H9 (cell line): ENCODE data around the gene RGL4. TPM values are rescaled to one million over a fixed set of nuclear protein-coding genes. Genes with fewer than 3 reads are reported as not detected.

Experiments
- DNase-seq: peaks from one replicate; pipeline ENCODE4 v3.0.0-alpha.2; 2017
- H2AFZ ChIP-seq: one replicate; pipeline ENCODE4 v1.6.1; 2013; ENCODE audit warnings: mild to moderate bottlenecking, low read length, control low read depth, moderate library complexity
- H2AK5ac ChIP-seq: 2 replicates; pipeline ENCODE4 v1.6.1; 2013; ENCODE audit warnings: low read length, control low read depth, mixed read lengths; ENCODE audit not compliant: insufficient read length
- H2BK120ac ChIP-seq: one replicate; pipeline ENCODE4 v1.6.1; 2013; ENCODE audit warnings: low read depth, mild to moderate bottlenecking, low read length, control low read depth, inconsistent platforms; ENCODE audit not compliant: poor library complexity, severe bottlenecking
- H2BK12ac ChIP-seq: 2 replicates; pipeline ENCODE4 v1.6.1; 2013; ENCODE audit warnings: low read length, control low read depth, mixed read lengths, low read depth; ENCODE audit not compliant: insufficient read length
- H2BK15ac ChIP-seq: 2 replicates; pipeline ENCODE4 v1.6.1; 2013; ENCODE audit warnings: low read depth, low read length, control low read depth
- H2BK20ac ChIP-seq: one replicate; pipeline ENCODE4 v1.6.1; 2013; ENCODE audit warnings: low read depth, mild to moderate bottlenecking, low read length, control low read depth, inconsistent platforms; ENCODE audit not compliant: poor library complexity, severe bottlenecking
- H2BK5ac ChIP-seq: 2 replicates; pipeline ENCODE4 v1.6.1; 2013; ENCODE audit warnings: low read length, control low read depth, mixed read lengths; ENCODE audit not compliant: insufficient read length
- H3K14ac ChIP-seq: 2 replicates; pipeline ENCODE4 v1.6.1; 2013; ENCODE audit warnings: low read length, control low read depth; ENCODE audit not compliant: insufficient read depth
- H3K18ac ChIP-seq: 2 replicates; pipeline ENCODE4 v1.6.1; 2013; ENCODE audit warnings: low read depth, mild to moderate bottlenecking, mixed read lengths, low read length, control low read depth; ENCODE audit not compliant: insufficient read length
- H3K23ac ChIP-seq: 2 replicates; pipeline ENCODE4 v1.6.1; 2013; ENCODE audit warnings: low read length, control low read depth, mixed read lengths, low read depth; ENCODE audit not compliant: insufficient read length
- H3K23me2 ChIP-seq: 2 replicates; pipeline ENCODE4 v1.6.1; 2013; ENCODE audit warnings: low read depth, mild to moderate bottlenecking, mixed read lengths, low read length, control low read depth; ENCODE audit not compliant: insufficient read length, poor library complexity, severe bottlenecking
- H3K27ac ChIP-seq: 2 replicates; pipeline ENCODE4 v1.5.1; 2013; ENCODE audit warnings: low read length, control low read depth, mixed read lengths, low read depth; ENCODE audit not compliant: insufficient read length
- H3K27me3 ChIP-seq: 2 replicates; pipeline ENCODE4 v1.6.1; 2013; ENCODE audit warnings: low read length, control low read depth, inconsistent platforms; ENCODE audit not compliant: insufficient read depth
- H3K4ac ChIP-seq: 2 replicates; pipeline ENCODE4 v1.6.1; 2013; ENCODE audit warnings: low read depth, mild to moderate bottlenecking, control low read depth, inconsistent platforms, low read length, moderate library complexity
- H3K4me1 ChIP-seq: 2 replicates; pipeline ENCODE4 v1.6.1; 2013; ENCODE audit warnings: low read length, control low read depth, inconsistent platforms; ENCODE audit not compliant: insufficient read depth
- H3K4me2 ChIP-seq: 2 replicates; pipeline ENCODE4 v1.6.1; 2013; ENCODE audit warnings: low read length, control low read depth, mixed read lengths; ENCODE audit not compliant: insufficient read length, insufficient read depth
- H3K56ac ChIP-seq: 2 replicates; pipeline ENCODE4 v1.6.1; 2013; ENCODE audit warnings: low read depth, mild to moderate bottlenecking, mixed read lengths, low read length, control low read depth; ENCODE audit not compliant: insufficient read length
- H3K79me1 ChIP-seq: 2 replicates; pipeline ENCODE4 v1.6.1; 2013; ENCODE audit warnings: low read depth, mild to moderate bottlenecking, moderate library complexity, low read length, control low read depth, inconsistent platforms; ENCODE audit not compliant: insufficient read depth, poor library complexity, severe bottlenecking
- H3K79me2 ChIP-seq: 2 replicates; pipeline ENCODE4 v1.6.1; 2013; ENCODE audit warnings: low read length, control low read depth, inconsistent platforms; ENCODE audit not compliant: insufficient read depth
- H3K9ac ChIP-seq: 2 replicates; pipeline ENCODE4 v1.6.1; 2013; ENCODE audit warnings: low read length, control low read depth, mixed read lengths; ENCODE audit not compliant: insufficient read length; ENCODE audit errors: extremely low read depth
- H3K9me3 ChIP-seq: one replicate; pipeline ENCODE4 v1.6.1; 2013; ENCODE audit warnings: low read depth, low read length, inconsistent platforms; ENCODE audit not compliant: control insufficient read depth
- H3T11ph ChIP-seq: one replicate; pipeline ENCODE4 v1.6.1; 2013; ENCODE audit warnings: mild to moderate bottlenecking, low read length, control low read depth, inconsistent platforms
- H4K20me1 ChIP-seq: one replicate; pipeline ENCODE4 v1.6.1; 2013; ENCODE audit not compliant: control insufficient read depth, insufficient read length, insufficient read depth
- H4K5ac ChIP-seq: 2 replicates; pipeline ENCODE4 v1.6.1; 2013; ENCODE audit warnings: low read depth, mild to moderate bottlenecking, mixed read lengths, low read length, control low read depth; ENCODE audit not compliant: insufficient read length
- H4K8ac ChIP-seq: replicated peaks from 2 replicates; pipeline ENCODE4 v1.6.1; 2013; ENCODE audit warnings: low read length, control low read depth, mixed read lengths, low read depth; ENCODE audit not compliant: insufficient read length
- H4K91ac ChIP-seq: 2 replicates; pipeline ENCODE4 v1.6.1; 2013; ENCODE audit warnings: low read depth, mild to moderate bottlenecking, moderate library complexity, mixed read lengths, low read length, control low read depth; ENCODE audit not compliant: insufficient read length
- H3K27ac Mint-ChIP-seq, 3 experiments: 2 replicates in 2 of 3; 3 replicates in 1 of 3; pipeline ENCODE4 v1.8.0; 2020 to 2021; ENCODE audit warnings: mixed read lengths in 3 of 3, mild to moderate bottlenecking in 1 of 3, moderate library complexity in 1 of 3
- H3K27me3 Mint-ChIP-seq: 2 replicates; pipeline ENCODE4 v1.8.0; 2021; ENCODE audit warnings: low read depth, mild to moderate bottlenecking, moderate library complexity, mixed read lengths
- H3K36me3 Mint-ChIP-seq, 3 experiments: 2 replicates in 2 of 3; 3 replicates in 1 of 3; pipeline ENCODE4 v1.8.0; 2020 to 2021; ENCODE audit warnings: low read depth in 3 of 3, mixed read lengths in 3 of 3; ENCODE audit not compliant: insufficient read depth in 1 of 3
- H3K4me1 Mint-ChIP-seq, 2 experiments: 2 replicates each; pipeline ENCODE4 v1.8.0; 2020; ENCODE audit warnings: mixed read lengths in 2 of 2
- H3K4me3 Mint-ChIP-seq, 2 experiments: 2 replicates in 1 of 2; 3 replicates in 1 of 2; pipeline ENCODE4 v1.8.0; 2020 to 2021; ENCODE audit warnings: mild to moderate bottlenecking in 2 of 2, mixed read lengths in 2 of 2, moderate library complexity in 1 of 2
- H3K9me3 Mint-ChIP-seq, 2 experiments: 2 replicates in 1 of 2; 3 replicates in 1 of 2; pipeline ENCODE4 v1.8.0; 2020; ENCODE audit warnings: mild to moderate bottlenecking in 2 of 2, mixed read lengths in 2 of 2, moderate library complexity in 1 of 2
- WGBS: extraction: QIAGEN DNeasy Blood & Tissue Kit; methylation state at CpG from one replicate; pipeline ENCODE4 v1.1.7; 2013; ENCODE audit warnings: missing lambda C conversion rate, low lambda C conversion rate, mixed read lengths; ENCODE audit not compliant: insufficient read length; ENCODE audit errors: extremely low coverage; 5-methylcytosine and 5-hydroxymethylcytosine counted together
- total RNA-seq: library from RNA; stranded (reverse); gene quantifications from 2 replicates; pipeline ENCODE4 v1.2.1, GENCODE V29; 2021
- TF ChIP-seq, protein P1 (sequence below): fragments of 200-600 bp; sonication (generic); conservative IDR thresholded peaks from 3 replicates; pipeline ENCODE4 v1.8.0; 2021; ENCODE audit warnings: antibody characterized with exemption, mild to moderate bottlenecking

RGL4 gene
- total RNA-seq, 1 experiment from 2014 or later, result not detected

- no peak overlapping the region for H3K27ac Mint-ChIP-seq
- H4K20me1 ChIP-seq, result no peaks in the 10 kb centered on the region
- no peak overlapping the region for H3K56ac ChIP-seq
- no peak overlapping the region for H2BK120ac ChIP-seq
- no peak overlapping the region for H3K4ac ChIP-seq
- no peak overlapping the region for H3K27ac ChIP-seq
- no peak overlapping the region for H4K5ac ChIP-seq
- TF ChIP-seq, protein P1, sequence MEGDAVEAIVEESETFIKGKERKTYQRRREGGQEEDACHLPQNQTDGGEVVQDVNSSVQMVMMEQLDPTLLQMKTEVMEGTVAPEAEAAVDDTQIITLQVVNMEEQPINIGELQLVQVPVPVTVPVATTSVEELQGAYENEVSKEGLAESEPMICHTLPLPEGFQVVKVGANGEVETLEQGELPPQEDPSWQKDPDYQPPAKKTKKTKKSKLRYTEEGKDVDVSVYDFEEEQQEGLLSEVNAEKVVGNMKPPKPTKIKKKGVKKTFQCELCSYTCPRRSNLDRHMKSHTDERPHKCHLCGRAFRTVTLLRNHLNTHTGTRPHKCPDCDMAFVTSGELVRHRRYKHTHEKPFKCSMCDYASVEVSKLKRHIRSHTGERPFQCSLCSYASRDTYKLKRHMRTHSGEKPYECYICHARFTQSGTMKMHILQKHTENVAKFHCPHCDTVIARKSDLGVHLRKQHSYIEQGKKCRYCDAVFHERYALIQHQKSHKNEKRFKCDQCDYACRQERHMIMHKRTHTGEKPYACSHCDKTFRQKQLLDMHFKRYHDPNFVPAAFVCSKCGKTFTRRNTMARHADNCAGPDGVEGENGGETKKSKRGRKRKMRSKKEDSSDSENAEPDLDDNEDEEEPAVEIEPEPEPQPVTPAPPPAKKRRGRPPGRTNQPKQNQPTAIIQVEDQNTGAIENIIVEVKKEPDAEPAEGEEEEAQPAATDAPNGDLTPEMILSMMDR, result no peak
- H3K14ac ChIP-seq, result no peak overlapping the region
- no peak overlapping the region for H3K4me2 ChIP-seq
- no peak overlapping the region for H3K4me3 Mint-ChIP-seq
- no peak overlapping the region for H2BK5ac ChIP-seq
- no peak overlapping the region for H3K9ac ChIP-seq
- no peak overlapping the region for H3T11ph ChIP-seq
- H2BK12ac ChIP-seq, result no peak overlapping the region
- no peaks in the 10 kb centered on the region; the same call in 1 of the 2 replicates for H3K4me1 ChIP-seq
- H3K79me2 ChIP-seq, result no peaks in the 10 kb centered on the region
- H4K8ac ChIP-seq, result no peak overlapping the region
- no peaks in the 10 kb centered on the region for H3K27me3 ChIP-seq
- no peak for DNase-seq
- no peak overlapping the region for H3K18ac ChIP-seq
- no peaks in the 10 kb centered on the region for H3K23me2 ChIP-seq
- no peak overlapping the region for H4K91ac ChIP-seq
- H3K23ac ChIP-seq, result no peak overlapping the region
- no peaks in the 10 kb centered on the region for H3K9me3 ChIP-seq
- H2AK5ac ChIP-seq, result no peak overlapping the region
- H3K9me3 Mint-ChIP-seq, result no peaks in the 10 kb centered on the region
- H2BK20ac ChIP-seq, result no peak overlapping the region
- no CpG with 5 or more reads among the region's 13 CpGs for WGBS
- no peaks in the 10 kb centered on the region for H3K79me1 ChIP-seq
- no peaks in the 10 kb centered on the region; a peak in 1 of 4 replicates for H3K4me1 Mint-ChIP-seq
- no peak overlapping the region for H2BK15ac ChIP-seq
- peaks cover 16 to 25% (median 18%) of the 10 kb centered on the region in 3 experiments for H3K36me3 Mint-ChIP-seq
- H2AFZ ChIP-seq, result no peak overlapping the region
- H3K27me3 Mint-ChIP-seq, result no peaks in the 10 kb centered on the region
Measured at GRCh38 chr22:23744001-23744400, 53.2 kb downstream of the RGL4 start.
